ENCODE measurements around the gene PODNL1. TPM values are rescaled to one million over a fixed set of nuclear protein-coding genes. Genes with fewer than 3 reads are reported as not detected.

The PODNL1 gene
- total and polyA plus RNA-seq, 2 of the 8 experiments (the other 6 are each of a cell fraction or from before 2014, with no cell fraction given) = 1.0 to 1.5 TPM

DNA sequence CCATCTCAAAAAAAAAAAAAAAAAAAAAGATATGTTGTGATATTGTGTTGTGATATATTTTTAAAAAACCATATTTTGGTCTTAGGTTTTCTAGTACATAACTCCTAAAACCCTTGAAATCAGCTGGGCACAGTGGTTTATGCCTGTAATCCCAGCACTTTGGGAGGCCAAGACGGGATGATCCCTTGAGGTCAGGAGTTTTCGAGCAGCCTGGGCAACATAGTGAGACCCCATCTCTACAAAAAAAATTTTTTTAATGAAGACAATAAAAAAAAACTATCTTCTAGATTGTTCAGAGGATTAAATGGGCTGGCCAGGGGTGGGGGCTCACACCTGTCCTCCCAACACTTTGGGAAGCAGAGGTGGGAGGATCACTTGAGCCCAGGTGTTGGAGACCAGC is 12.8 kb upstream of the PODNL1 start:
- H3K27ac ChIP-seq (ENCODE audit: low read depth, low read length) = no peak overlapping the region
- H4K20me1 ChIP-seq (replicated peaks in 1 of 2; ENCODE audit: control insufficient read depth in 1 of 2, insufficient read depth in 2 of 2, low read length in 2 of 2) = peaks cover 0 to 8% of the 10 kb centered on the region in 2 experiments
- H2BK20ac ChIP-seq (ENCODE audit: low read length) = no peak overlapping the region
- DNase-seq (ENCODE audit: low read depth in 1 of 2, low spot score in 2 of 2) (no peak), FAIRE-seq (no peak)
- no peak overlapping the region for H2BK5ac ChIP-seq (ENCODE audit: low read depth, low read length)
- H3K4me1 ChIP-seq (replicated peaks in 1 of 4; ENCODE audit: control insufficient read depth in 3 of 4, insufficient read depth in 4 of 4, low read length in 3 of 4) = peaks cover 0 to 7% (median 3%) of the 10 kb centered on the region in 4 experiments; a peak in 6 of 7 replicates
- no peak overlapping the region for H3K18ac ChIP-seq (ENCODE audit: extremely low read depth, low read length)
- peaks cover 13% of the 10 kb centered on the region for H3K79me1 ChIP-seq (ENCODE audit: low read depth, low read length)
- H4K5ac ChIP-seq (ENCODE audit: insufficient read length, low read depth, low read length) = no peak overlapping the region
- H3K4ac ChIP-seq (replicated peaks; ENCODE audit: insufficient read length, low read depth, low read length) = no peak overlapping the region
- no peak overlapping the region for H3K9ac ChIP-seq (replicated peaks in 1 of 4; ENCODE audit: extremely low read depth in 1 of 4, low read depth in 3 of 4, low read length in 3 of 4)
- H3K4me2 ChIP-seq (ENCODE audit: insufficient read depth in 1 of 2, low read depth in 2 of 2, low read length in 2 of 2) = no peak overlapping the region; a peak in 1 of 4 replicates
- no peak overlapping the region for H3K4me3 ChIP-seq (ENCODE audit: extremely low read depth in 1 of 4, insufficient read depth in 2 of 4, low read depth in 3 of 4, low read length in 4 of 4)
- no peak overlapping the region for H2AK5ac ChIP-seq (ENCODE audit: low read depth, low read length)
- no peak overlapping the region for H3K14ac ChIP-seq (ENCODE audit: insufficient read length)
- ChIA-PET CTCF (ENCODE audit: partially characterized antibody) (interaction anchor here (1.0 to 2.7 kb wide), 3 partner anchors 11 to 98 kb away, joined by 3 to 11 read pairs (median 4); no protein-coding TSS in a partner anchor), POLR2A (ENCODE audit: partially characterized antibody) (interaction anchor here (1.2 to 4.3 kb wide), 5 partner anchors 11 to 56 kb away, joined by 4 to 39 read pairs (median 9); partner anchors contain the start of genes PODNL1 and RFX1)
- H3K9me3 ChIP-seq (ENCODE audit: insufficient read depth in 2 of 2, low read depth in 1 of 2, low read length in 1 of 2) = no peaks in the 10 kb centered on the region
- no peak overlapping the region for H3K23ac ChIP-seq (ENCODE audit: insufficient read length)
- H4K91ac ChIP-seq (replicated peaks; ENCODE audit: insufficient read length, low read length) = no peak overlapping the region
- H3K23me2 ChIP-seq (ENCODE audit: low read depth, low read length) = peaks cover 9% of the 10 kb centered on the region
- peaks cover 0 to 19% of the 10 kb centered on the region in 2 experiments; a peak in 3 of 4 replicates for H3K79me2 ChIP-seq (ENCODE audit: control insufficient read depth in 1 of 2, insufficient read depth in 2 of 2, low read length in 2 of 2)
- H2BK15ac ChIP-seq (ENCODE audit: low read length) = no peak overlapping the region
- H3K56ac ChIP-seq (replicated peaks; ENCODE audit: insufficient read length, low read depth, low read length) = no peak overlapping the region
- H2BK12ac ChIP-seq (ENCODE audit: low read depth, low read length) = no peak overlapping the region
- H3K27me3 ChIP-seq (replicated peaks in 1 of 4; ENCODE audit: control insufficient read depth in 3 of 4, extremely low read depth in 1 of 4, insufficient read depth in 3 of 4, low read length in 3 of 4) = no peaks in the 10 kb centered on the region
- 94% methylated on average over 2 of the region's 2 CpGs; no CpG with 5 or more reads in 1 of the 2 experiments for WGBS, 2 experiments (ENCODE audit: extremely low coverage in 1 of 2, insufficient coverage in 1 of 2, insufficient read length in 1 of 2, insufficient replicate concordance in 2 of 2, low coverage in 1 of 2, low lambda C conversion rate in 2 of 2, missing lambda C conversion rate in 1 of 2)
- peaks cover 8 to 13% (median 11%) of the 10 kb centered on the region in 4 experiments for H3K36me3 ChIP-seq (ENCODE audit: control insufficient read depth in 2 of 4, insufficient read depth in 4 of 4, low read length in 3 of 4)
- no peak for TF ChIP-seq BRCA1 (IDR thresholded peaks at IDR 0.05; ENCODE audit: low read depth, low read length)
- no peak for TF ChIP-seq SP4 (IDR thresholded peaks at IDR 0.05; ENCODE audit: low read length)
- TF ChIP-seq RFX5 (IDR thresholded peaks at IDR 0.05; ENCODE audit: borderline replicate concordance, low read depth, low read length) = no peak
- no peak for TF ChIP-seq SP1 (IDR thresholded peaks at IDR 0.05; ENCODE audit: low read depth, low read length)
- no peak for TF ChIP-seq NANOG (IDR thresholded peaks at IDR 0.05; ENCODE audit: insufficient read depth, low read depth, low read length, poor library complexity, severe bottlenecking)
- TF ChIP-seq, protein P1, sequence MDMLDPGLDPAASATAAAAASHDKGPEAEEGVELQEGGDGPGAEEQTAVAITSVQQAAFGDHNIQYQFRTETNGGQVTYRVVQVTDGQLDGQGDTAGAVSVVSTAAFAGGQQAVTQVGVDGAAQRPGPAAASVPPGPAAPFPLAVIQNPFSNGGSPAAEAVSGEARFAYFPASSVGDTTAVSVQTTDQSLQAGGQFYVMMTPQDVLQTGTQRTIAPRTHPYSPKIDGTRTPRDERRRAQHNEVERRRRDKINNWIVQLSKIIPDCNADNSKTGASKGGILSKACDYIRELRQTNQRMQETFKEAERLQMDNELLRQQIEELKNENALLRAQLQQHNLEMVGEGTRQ (IDR thresholded peaks at IDR 0.05; ENCODE audit: low read length) = no peak
- TF ChIP-seq RXRA (IDR thresholded peaks at IDR 0.05; ENCODE audit: insufficient read depth, low read depth, low read length) = no peak
- no peak for TF ChIP-seq GTF2F1 (IDR thresholded peaks at IDR 0.05; ENCODE audit: borderline replicate concordance, low read depth, low read length)
- no peak for TF ChIP-seq CBX5 (IDR thresholded peaks at IDR 0.05; ENCODE audit: low read depth, low read length)
- TF ChIP-seq EZH2 (IDR thresholded peaks at IDR 0.05; ENCODE audit: low read depth, low read length, severe bottlenecking) = no peak
- TF ChIP-seq SP2 (IDR thresholded peaks at IDR 0.05; ENCODE audit: low read length) = no peak
- no peak for TF ChIP-seq ASH2L (IDR thresholded peaks at IDR 0.05; ENCODE audit: low read length)
- TF ChIP-seq CTBP2 (IDR thresholded peaks at IDR 0.05; ENCODE audit: borderline replicate concordance, insufficient read depth, insufficient read length, low read length) = no peak
- no peak overlapping the region for H2AFZ ChIP-seq (ENCODE audit: low read length)
- no peak overlapping the region for H4K8ac ChIP-seq (ENCODE audit: extremely low read depth, insufficient read depth, low read length)
- no peak overlapping the region for H2BK120ac ChIP-seq (replicated peaks; ENCODE audit: low read depth, low read length)

Data from H1 (cell line).